IMR-90 (cell line): ENCODE measurements around the gene SPAAR. TPM values are rescaled to one million over a fixed set of nuclear protein-coding genes. Genes with fewer than 3 reads are reported as not detected.
A peak's percentile ranks its signal among the peaks of the same experiment; 100 is the strongest.

Source experiments
- ATAC-seq: fragments of 200-7000 bp; cut with Tn5 transposase; 2 replicates; pipeline ENCODE4 v1.9.1; 2020; ENCODE audit warnings: low read depth, mild to moderate bottlenecking, moderate library complexity
- BruUV-seq: library from RNA; stranded (reverse); fragments of 400-500 nt; replicated peaks from 2 replicates; lab custom pipeline; 2021; lab: Mats Ljungman, UMichigan
- CTCF ChIA-PET: fragments of 300-600 bp; formaldehyde crosslinking; extraction: SDS; loops from one replicate; lab custom pipeline; 2021; ENCODE audit warnings: antibody characterized with exemption; lab: Yijun Ruan, JAX
- POLR2A ChIA-PET: fragments of 300-600 bp; sonication (Branson Sonifier 250); formaldehyde crosslinking; loops from one replicate; lab custom pipeline; 2022; ENCODE audit warnings: antibody characterized with exemption; ENCODE audit not compliant: unreplicated experiment; lab: Charles Lee
- DNase-seq: peaks from one replicate; pipeline ENCODE4 v3.0.0; 2013
- H2AFZ ChIP-seq: replicated peaks from 2 replicates; pipeline ENCODE3; 2013; ENCODE audit warnings: low read length, mild to moderate bottlenecking; ENCODE audit not compliant: poor library complexity
- H2AK5ac ChIP-seq: 2 replicates; pipeline ENCODE4 v1.6.1; 2013; ENCODE audit warnings: low read depth, low read length, inconsistent platforms
- H2AK9ac ChIP-seq: replicated peaks from 2 replicates; pipeline ENCODE3; 2013; ENCODE audit warnings: mild to moderate bottlenecking, low read depth, low read length, moderate library complexity; ENCODE audit not compliant: poor library complexity
- H2BK120ac ChIP-seq: 2 replicates; pipeline ENCODE4 v1.6.1; 2013; ENCODE audit warnings: low read depth, low read length, inconsistent platforms
- H2BK15ac ChIP-seq: 3 replicates; pipeline ENCODE4 v1.6.1; 2013; ENCODE audit warnings: low read depth, low read length, inconsistent platforms
- H2BK20ac ChIP-seq: 2 replicates; pipeline ENCODE4 v1.6.1; 2013; ENCODE audit warnings: low read depth, mild to moderate bottlenecking, inconsistent platforms, low read length, moderate library complexity
- H2BK5ac ChIP-seq: 2 replicates; pipeline ENCODE4 v1.6.1; 2013; ENCODE audit warnings: mild to moderate bottlenecking, low read depth, low read length, inconsistent platforms; ENCODE audit not compliant: poor library complexity, severe bottlenecking
- H3K14ac ChIP-seq: replicated peaks from 2 replicates; pipeline ENCODE4 v1.6.1; 2013; ENCODE audit warnings: low read depth, low read length, inconsistent platforms
- H3K18ac ChIP-seq: 2 replicates; pipeline ENCODE4 v1.6.1; 2013; ENCODE audit warnings: low read depth, low read length, control low read depth
- H3K23ac ChIP-seq: 2 replicates; pipeline ENCODE4 v1.6.1; 2013; ENCODE audit warnings: low read depth, low read length, inconsistent platforms
- H3K27ac ChIP-seq: 2 replicates; pipeline ENCODE4 v1.5.1; 2013; ENCODE audit warnings: mild to moderate bottlenecking, control low read depth, low read length; ENCODE audit not compliant: insufficient read depth
- H3K27me3 ChIP-seq: 2 replicates; pipeline ENCODE4 v1.6.1; 2013; ENCODE audit warnings: low read length; ENCODE audit not compliant: control insufficient read depth, insufficient read depth
- H3K36me3 ChIP-seq: 2 replicates; pipeline ENCODE4 v1.6.1; 2013; ENCODE audit warnings: low read length, mixed read lengths; ENCODE audit not compliant: control insufficient read depth, insufficient read depth
- H3K4ac ChIP-seq: 2 replicates; pipeline ENCODE4 v1.6.1; 2013; ENCODE audit warnings: low read depth, low read length, inconsistent platforms
- H3K4me1 ChIP-seq: 2 replicates; pipeline ENCODE4 v1.6.1; 2013; ENCODE audit warnings: low read length, mixed read lengths; ENCODE audit not compliant: control insufficient read depth, insufficient read depth
- H3K4me2 ChIP-seq: 2 replicates; pipeline ENCODE4 v1.6.1; 2013; ENCODE audit warnings: low read depth, mild to moderate bottlenecking, control low read depth, low read length, moderate library complexity
- H3K4me3 ChIP-seq: 2 replicates; pipeline ENCODE4 v1.5.1; 2013; ENCODE audit warnings: low read depth, mild to moderate bottlenecking, control low read depth, low read length, moderate library complexity; ENCODE audit not compliant: insufficient read depth
- H3K56ac ChIP-seq: 2 replicates; pipeline ENCODE4 v1.6.1; 2013; ENCODE audit warnings: low read length, inconsistent platforms; ENCODE audit not compliant: insufficient read depth; ENCODE audit errors: extremely low read depth
- H3K79me1 ChIP-seq, 2 experiments: 2 replicates each; pipeline ENCODE4 v1.6.1; 2013; ENCODE audit warnings: low read length in 2 of 2, inconsistent platforms in 1 of 2, low read depth in 1 of 2
- H3K9ac ChIP-seq: 2 replicates; pipeline ENCODE4 v1.6.1; 2013; ENCODE audit warnings: low read depth, low read length, control low read depth
- H3K9me1 ChIP-seq: 2 replicates; pipeline ENCODE4 v1.6.1; 2013; ENCODE audit warnings: low read length, inconsistent platforms; ENCODE audit not compliant: insufficient read depth
- H3K9me3 ChIP-seq: 2 replicates; pipeline ENCODE4 v1.6.1; 2013; ENCODE audit warnings: low read length; ENCODE audit not compliant: control insufficient read depth, insufficient read depth
- H4K20me1 ChIP-seq: 2 replicates; pipeline ENCODE4 v1.6.1; 2013; ENCODE audit warnings: low read length, inconsistent platforms; ENCODE audit not compliant: insufficient read depth
- H4K5ac ChIP-seq: 2 replicates; pipeline ENCODE4 v1.6.1; 2013; ENCODE audit warnings: mild to moderate bottlenecking, low read depth, low read length, control low read depth
- H4K8ac ChIP-seq, 2 experiments: 2 replicates each; pipeline ENCODE4 v1.6.1; 2013; ENCODE audit warnings: low read depth in 2 of 2, low read length in 2 of 2, control low read depth in 1 of 2, inconsistent platforms in 1 of 2
- H4K91ac ChIP-seq: 2 replicates; pipeline ENCODE4 v1.6.1; 2013; ENCODE audit warnings: low read depth, low read length, inconsistent platforms; ENCODE audit not compliant: insufficient read depth
- MAFK ChIP-seq: IDR thresholded peaks from 2 replicates; pipeline ENCODE4 v1.6.1; 2012; ENCODE audit warnings: low read depth, low read length, improper control_type of control experiment
- MAZ ChIP-seq: IDR thresholded peaks from 2 replicates; pipeline ENCODE4 v1.6.1; 2012; ENCODE audit warnings: low read depth, mild to moderate bottlenecking, low read length, improper control_type of control experiment, moderate library complexity, borderline replicate concordance
- NFE2L2 ChIP-seq: fragments of 150-350 bp; IDR thresholded peaks from 2 replicates; pipeline ENCODE4 v1.6.1; 2016; ENCODE audit warnings: low read depth, mild to moderate bottlenecking, low read length
- RCOR1 ChIP-seq: IDR thresholded peaks from 2 replicates; pipeline ENCODE4 v1.6.1; 2012; ENCODE audit warnings: mild to moderate bottlenecking, low read length, improper control_type of control experiment; ENCODE audit not compliant: insufficient replicate concordance
- WGBS, 2 experiments: methylation state at CpG; one replicate each; pipeline versions ENCODE4 v1.1.5 to v1.1.7; 2013; ENCODE audit warnings: missing lambda C conversion rate in 2 of 2; ENCODE audit not compliant: insufficient read length in 1 of 2; ENCODE audit errors: extremely low coverage in 2 of 2; 5-methylcytosine and 5-hydroxymethylcytosine counted together
- dilution Hi-C: fragments of 300-500 bp; cut with HindIII; formaldehyde crosslinking; loops from one replicate; pipeline ENCODE4 v1.14.3; 2018; ENCODE audit warnings: low sequenced_read_pairs; ENCODE audit not compliant: unreplicated experiment
- in situ Hi-C: fragments of 300-500 bp; cut with MboI; formaldehyde crosslinking; loops from 3 replicates; pipeline ENCODE4 v1.14.3; 2019; ENCODE audit warnings: low sequenced_read_pairs, inconsistent platforms, mixed read lengths
- intact Hi-C: fragments of 100-400 bp; cut with micrococcal nuclease; formaldehyde crosslinking; loops from 2 replicates; pipeline ENCODE4 v1.10.0; 2022
- polyA plus RNA-seq, 3 experiments: library from polyadenylated mRNA; depleted of rRNA; stranded (reverse); fragments of >200 nt; gene quantifications; 2 replicates each; pipeline ENCODE4 v1.2.3, GENCODE V29; 2012; ENCODE audit warnings: low replicate concordance in 1 of 3
- total RNA-seq: library from RNA; depleted of rRNA; stranded (reverse); fragments of >200 nt; gene quantifications from 2 replicates; pipeline ENCODE4 v1.2.3, GENCODE V29; 2012

SPAAR gene
- total and polyA plus RNA-seq, 2 of the 4 experiments (the other 2 are of a cell fraction) = 0.18 to 0.32 TPM

DNA sequence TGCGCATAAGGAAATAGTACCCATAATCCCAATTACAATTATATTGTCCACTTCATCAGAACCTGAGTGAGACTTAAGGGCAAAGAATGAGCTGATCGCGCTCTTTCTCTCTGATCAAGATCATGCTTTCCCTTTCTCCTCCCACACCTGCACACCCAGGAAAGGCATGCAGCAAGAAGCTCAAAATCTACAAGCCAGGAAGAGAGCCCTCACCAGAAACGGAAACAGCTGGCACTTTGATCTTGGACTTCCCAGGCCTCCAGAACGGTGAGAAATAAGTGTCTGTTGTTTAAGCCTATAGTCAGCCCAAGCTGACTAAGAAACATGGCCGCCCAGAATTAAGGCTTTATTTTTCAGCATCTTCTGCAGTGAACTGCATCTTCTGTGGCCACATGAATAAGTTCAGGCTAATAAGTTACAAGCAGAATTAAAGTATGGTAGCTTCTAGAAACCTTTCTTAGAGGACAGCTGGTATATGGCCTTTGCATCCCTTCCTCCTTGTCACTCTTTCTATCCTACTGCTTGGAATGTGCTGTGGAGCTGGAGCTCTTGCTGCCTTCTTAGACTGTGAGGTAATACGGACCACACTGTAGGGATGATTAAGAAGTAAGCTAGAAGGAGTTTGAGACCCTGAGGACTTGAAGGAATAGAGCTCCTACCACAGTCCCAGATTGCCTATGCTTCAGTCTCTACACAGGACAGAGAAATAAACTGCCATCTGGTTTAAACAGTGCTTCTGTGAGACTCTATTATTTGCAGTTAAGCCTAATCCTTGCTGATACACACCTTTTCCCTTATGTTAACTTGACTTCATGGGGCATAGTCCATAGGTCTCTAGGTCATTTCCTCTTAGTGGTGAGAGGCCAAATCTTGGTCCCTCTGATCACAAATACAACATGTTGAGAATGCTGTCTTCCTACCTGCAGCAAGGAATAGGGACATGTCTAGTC is 31.4 kb downstream of the SPAAR start:
- peak overlapping the region; percentile 94; the same call in 2 of the 3 replicates for H2BK15ac ChIP-seq
- DNase-seq (no peak), ATAC-seq (no peak)
- H3K9me3 ChIP-seq = no peaks in the 10 kb centered on the region
- H3K36me3 ChIP-seq = no peaks in the 10 kb centered on the region
- H3K4ac ChIP-seq = peak overlapping the region; percentile 58
- no CpG with 5 or more reads among the region's 7 CpGs for WGBS, 2 experiments
- CTCF ChIA-PET = no interaction called here
- no peaks in the 10 kb centered on the region for H3K27me3 ChIP-seq
- peak overlapping the region; percentile 17 for H2BK5ac ChIP-seq
- peak overlapping the region; percentile 74 for H3K14ac ChIP-seq
- BruUV-seq = no TSS peak
- H3K9ac ChIP-seq = no peak overlapping the region
- peak overlapping the region; percentile 84 for H2AK9ac ChIP-seq
- H3K56ac ChIP-seq = 0 out of 2 replicates have a peak overlapping the region, but pooled peaks have one; percentile 35
- no peak overlapping the region for H3K4me3 ChIP-seq
- peaks cover 14% of the 10 kb centered on the region for H3K4me1 ChIP-seq
- in situ Hi-C loops = loop anchor here (10.0 kb wide), 1 partner anchor 56 kb away; no protein-coding TSS in a partner anchor
- POLR2A ChIA-PET = no interaction called here
- H3K23ac ChIP-seq = peak overlapping the region; percentile 24; the same call in 1 of the 2 replicates
- H4K8ac ChIP-seq = peak overlapping the region; percentile 41 to 70; a peak in 3 of 4 replicates
- H2BK20ac ChIP-seq = peak overlapping the region; percentile 89
- H4K91ac ChIP-seq = peak overlapping the region; percentile 82
- H3K9me1 ChIP-seq = peaks cover 11% of the 10 kb centered on the region; the same call in 1 of the 2 replicates
- TF ChIP-seq RCOR1 = no peak
- TF ChIP-seq MAZ = no peak
- TF ChIP-seq MAFK = no peak
- TF ChIP-seq NFE2L2 = no peak
- peak overlapping the region; percentile 80 for H2AK5ac ChIP-seq
- intact Hi-C loops = no loop called here
- H3K79me1 ChIP-seq = peaks cover 0 to 4% of the 10 kb centered on the region in 2 experiments; a peak in 2 of 4 replicates
- no peaks in the 10 kb centered on the region for H4K20me1 ChIP-seq
- H2AFZ ChIP-seq = peak overlapping the region; percentile 71
- dilution Hi-C loops = no loop called here
- peak overlapping the region; percentile 83 for H3K18ac ChIP-seq
- H3K27ac ChIP-seq = no peak overlapping the region
- peak overlapping the region; percentile 78 for H2BK120ac ChIP-seq
- peak overlapping the region; percentile 62 for H4K5ac ChIP-seq
- no peak overlapping the region for H3K4me2 ChIP-seq
